ENCODE measurements around the gene DDX24.
A peak's percentile ranks its signal among the peaks of the same experiment; 100 is the strongest.

DDX24 gene

DNA sequence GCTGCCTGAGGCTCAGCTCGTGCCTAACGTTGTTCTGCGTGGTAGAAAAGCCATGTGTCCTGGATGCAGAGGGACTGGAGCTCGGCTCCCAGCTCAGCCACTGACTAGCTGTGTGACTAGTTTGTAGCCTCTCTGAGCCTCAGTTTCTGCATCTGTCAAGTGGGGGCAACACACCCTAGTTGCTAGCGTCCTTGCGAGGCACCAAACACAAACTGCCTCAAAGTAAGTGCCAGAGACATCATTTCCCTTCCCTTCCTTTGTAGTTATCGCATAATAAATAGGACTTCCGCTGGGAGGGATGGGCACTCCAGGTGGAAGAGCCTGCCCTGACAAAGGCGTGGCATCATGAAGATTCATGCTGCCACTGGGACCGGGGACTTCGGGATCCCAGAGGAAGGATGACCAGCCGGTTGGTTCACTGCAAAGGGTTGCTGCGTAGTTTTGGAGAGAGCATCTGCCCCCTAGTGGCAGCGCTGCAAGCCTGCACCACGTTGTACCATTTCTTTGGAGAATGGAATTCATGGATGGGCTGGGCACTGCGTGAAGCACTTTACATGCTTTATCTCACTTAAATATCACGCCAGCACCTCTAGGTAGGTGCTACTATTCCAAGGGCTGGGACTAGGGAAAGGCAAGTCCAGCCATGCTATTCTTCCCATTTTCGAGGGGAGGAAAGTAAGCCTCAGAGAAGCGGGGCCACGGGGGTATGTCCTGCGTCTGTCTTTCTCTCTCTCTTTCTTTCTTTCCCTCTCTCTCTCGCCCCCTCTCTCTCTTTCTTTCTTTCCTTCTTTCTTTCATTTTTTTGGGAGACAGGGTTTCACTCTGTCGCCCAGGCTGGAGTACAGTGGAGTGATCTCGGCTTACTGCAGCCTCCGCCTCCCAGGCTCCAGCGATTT lies 79.3 kb downstream of the DDX24 start:
- DNase-seq = peak; percentile 66

- no peak for DNase-seq
Measured at GRCh38 chr14:94001016-94001415, 80.0 kb downstream of the DDX24 start.

DNA sequence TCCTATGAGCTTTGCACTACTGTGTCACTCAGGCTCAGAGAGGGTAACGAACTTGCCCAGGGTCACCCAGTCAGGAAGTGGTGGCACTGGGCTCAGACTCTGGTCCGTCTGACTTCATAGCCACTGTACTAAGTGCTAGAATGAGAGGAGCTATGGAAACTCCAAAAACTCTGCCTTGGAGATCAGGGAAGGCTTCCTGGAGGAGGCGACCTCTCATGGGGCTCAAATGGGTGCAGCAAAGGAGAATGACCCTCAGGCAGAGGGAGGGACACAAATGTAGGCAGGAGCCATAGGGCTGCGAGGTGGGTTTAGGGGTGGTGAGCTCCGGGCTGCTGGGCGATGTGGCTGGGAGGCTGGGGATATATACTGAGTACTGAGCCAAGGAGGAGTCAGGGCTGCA lies 80.7 kb downstream of the DDX24 start:
- DNase-seq = no peak

DNA sequence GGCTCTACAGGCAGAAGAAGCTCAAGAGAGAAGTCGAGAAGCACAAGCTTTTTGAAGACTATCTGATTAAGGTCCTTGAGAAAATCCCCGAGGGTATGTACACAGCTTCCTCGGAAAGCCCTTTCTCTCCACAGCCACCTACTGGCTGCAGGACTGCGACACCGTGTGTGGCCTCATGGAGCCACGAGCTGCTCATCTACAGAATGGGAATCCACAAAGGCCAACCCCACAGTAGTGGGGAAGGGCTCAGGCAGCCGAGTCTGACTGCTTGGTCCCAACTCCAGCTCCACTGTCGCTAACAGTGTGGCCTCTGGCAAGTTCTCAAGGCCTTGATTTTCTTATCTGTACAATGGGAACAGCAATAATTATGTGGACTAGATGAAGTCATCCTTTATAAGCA lies 81.4 kb downstream of the DDX24 start:
- DNase-seq = no peak

DNA sequence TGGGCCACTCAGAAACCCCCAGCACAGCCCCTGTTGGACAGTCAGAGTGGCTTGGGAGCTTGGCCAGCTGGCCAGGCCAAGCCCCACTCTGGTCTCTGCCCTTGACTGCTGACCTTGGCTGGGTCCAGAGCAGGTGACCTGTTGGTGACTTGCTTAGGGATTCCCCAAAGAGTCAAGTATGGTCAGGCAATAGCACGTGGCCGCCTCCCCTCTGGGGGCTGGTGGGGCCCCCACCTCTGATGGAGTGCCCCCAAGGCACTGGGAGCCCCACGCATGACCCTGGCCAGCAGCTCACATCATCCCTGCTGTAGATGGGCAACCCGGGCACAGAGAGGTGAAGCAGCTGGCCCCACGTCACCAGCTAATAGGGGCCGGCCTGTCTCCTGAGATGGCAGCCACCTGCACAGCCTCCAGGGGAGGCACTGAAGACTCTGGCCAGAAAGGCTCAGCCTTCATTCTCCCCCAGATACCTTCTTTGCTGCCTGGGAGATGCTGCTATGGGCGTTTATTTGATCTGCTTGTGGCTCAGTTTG lies 82.1 kb downstream of the DDX24 start:
- DNase-seq = no peak

Data from stimulated activated CD4-positive, alpha-beta T cell treated with anti-CD3 and anti-CD28 coated beads, Interleukin-4, amount 100 ng/mL, for 24 hours (primary cell).